ENCODE measurements around the gene GNA15.
"Not testable (repeated sequence)": the region's sequence is repeated elsewhere in the genome, so short reads cannot be mapped to it uniquely, and the experiment has no call there.

GNA15 gene

GRCh38 chr19:3150739-3151329 is 15.0 kb downstream of the GNA15 start:
- no peak for DNase-seq

GRCh38 chr19:3151563-3152418 is 16.0 kb downstream of the GNA15 start:
- DNase-seq: no peak

GRCh38 chr19:3152419-3152780 is 16.6 kb downstream of the GNA15 start:
- DNase-seq: no peak

- DNase-seq: no peak
Observed at GRCh38 chr19:3153286-3154230, 17.7 kb downstream of the GNA15 start.

DNA sequence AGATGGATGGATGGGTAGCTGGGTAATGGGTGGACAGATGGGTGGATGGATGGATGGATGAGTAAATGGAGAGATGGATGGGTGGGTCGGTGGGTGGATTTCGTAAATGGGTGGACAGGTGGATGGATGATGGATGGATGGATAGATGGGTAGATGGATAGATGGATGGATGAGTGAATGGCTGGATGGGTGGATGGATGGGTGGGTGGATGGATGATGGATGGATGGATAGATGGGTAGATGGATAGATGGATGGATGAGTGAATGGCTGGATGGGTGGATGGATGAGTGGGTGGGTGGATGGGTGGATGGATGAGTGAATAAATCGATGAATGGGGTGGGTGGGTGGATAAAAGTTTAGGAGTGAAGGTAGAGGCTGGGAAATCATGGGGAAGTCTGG is 18.6 kb downstream of the GNA15 start:
- DNase-seq: not testable (repeated sequence)

- DNase-seq: peak; percentile 97
Observed at GRCh38 chr19:3154957-3155736, 19.3 kb downstream of the GNA15 start.

GRCh38 chr19:3157096-3157845 is 21.4 kb downstream of the GNA15 start:
- no peak for DNase-seq

- no peak for DNase-seq
Observed at GRCh38 chr19:3159565-3159964, 23.7 kb downstream of the GNA15 start.

- DNase-seq: no peak
Observed at GRCh38 chr19:3160219-3160618, 24.4 kb downstream of the GNA15 start.

DNA sequence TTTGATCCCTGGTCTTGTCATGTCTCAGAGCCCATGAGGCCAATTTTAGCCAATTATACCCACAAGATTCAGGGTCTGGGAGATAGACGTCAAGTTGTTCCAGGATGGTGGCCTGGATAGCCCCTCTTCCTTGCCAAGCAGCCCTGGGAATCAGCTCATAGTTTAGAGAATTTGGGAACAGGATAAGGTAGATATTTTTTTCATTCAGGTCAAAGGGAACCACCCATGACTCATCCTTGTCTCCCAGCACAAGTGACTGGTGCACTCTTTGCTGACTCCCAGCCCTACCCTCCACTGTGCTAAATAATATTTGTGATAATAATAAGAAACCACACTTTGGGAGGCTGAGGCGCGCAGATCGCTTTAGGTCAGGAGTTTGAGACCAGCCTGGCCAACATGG is 25.6 kb downstream of the GNA15 start:
- no peak for DNase-seq

- DNase-seq: peak; percentile 75
Observed at GRCh38 chr19:3162418-3163229, 26.8 kb downstream of the GNA15 start.

- DNase-seq: peak; percentile 87
Observed at GRCh38 chr19:3163230-3163886, 27.5 kb downstream of the GNA15 start.

DNA sequence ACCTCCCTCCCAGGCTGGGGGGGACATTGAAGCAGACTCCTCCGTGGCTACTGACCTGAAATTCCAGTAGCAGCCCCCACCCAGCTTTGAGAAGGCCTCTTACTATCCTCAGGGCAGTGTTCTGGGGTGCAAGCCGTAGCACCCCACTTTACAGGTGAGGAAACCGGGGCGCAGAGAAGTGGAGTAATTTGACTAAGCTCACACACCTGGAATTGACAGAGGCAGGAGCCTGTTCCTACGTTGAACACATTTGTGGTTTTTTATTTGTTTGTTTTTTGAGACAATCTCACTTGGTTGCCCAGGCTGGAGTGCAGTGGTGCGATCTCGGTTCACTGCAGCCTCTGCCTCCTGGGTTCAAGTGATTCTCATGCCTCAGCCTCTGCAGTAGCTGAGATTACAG is 28.1 kb downstream of the GNA15 start:
- DNase-seq: no peak

- DNase-seq: no peak
Observed at GRCh38 chr19:3167533-3168272, 31.9 kb downstream of the GNA15 start.

DNA sequence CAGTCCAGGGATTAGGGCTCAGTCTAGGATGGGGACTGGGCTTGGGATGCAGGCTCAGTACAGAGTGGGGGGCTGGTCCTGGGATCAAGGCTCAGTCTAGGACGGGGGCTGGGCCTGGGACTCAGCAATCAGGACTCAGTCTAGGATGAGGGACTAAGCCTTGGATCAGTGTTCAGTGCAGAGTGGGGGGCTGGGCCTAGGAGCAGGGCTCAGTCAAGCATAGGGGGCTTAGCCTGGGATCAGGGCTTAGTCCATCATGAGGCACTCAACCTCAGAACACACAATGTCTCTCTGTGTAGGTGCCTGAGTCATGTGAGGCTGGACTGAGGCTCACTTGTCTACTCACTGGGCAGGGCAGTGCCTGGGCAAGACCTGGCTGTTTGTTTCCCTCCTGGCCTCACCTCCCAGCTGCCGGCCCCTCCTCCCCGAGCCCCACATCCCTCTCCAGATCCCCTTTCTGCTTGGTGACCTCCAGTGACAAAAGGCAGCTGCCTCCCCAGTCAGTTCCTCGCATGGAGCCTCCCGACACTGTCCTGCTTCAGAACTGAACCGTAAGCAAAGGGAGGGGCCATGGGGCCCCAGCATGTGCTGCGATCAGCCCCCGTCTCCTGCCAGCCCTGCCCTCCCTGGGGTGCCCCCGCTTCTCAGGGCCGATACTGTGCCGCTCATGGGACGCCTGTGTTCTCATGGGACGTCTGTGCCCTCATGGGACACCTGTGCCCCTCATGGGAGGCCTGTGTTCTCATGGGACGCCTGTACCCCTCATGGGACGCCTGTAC is 36.2 kb downstream of the GNA15 start:
- no peak for DNase-seq

GRCh38 chr19:3172673-3173000 is 36.8 kb downstream of the GNA15 start:
- not testable (repeated sequence) for DNase-seq

GRCh38 chr19:3175781-3176714 is 40.2 kb downstream of the GNA15 start:
- DNase-seq: peak; percentile 69

Measured in hematopoietic multipotent progenitor cell treated with erythropoietin and hydrocortisone succinate and interleukin-3 and kit ligand, for 4 days (in vitro differentiated cells).